HAP-1 (cell line): ENCODE data around the gene PNPLA5.
"Not testable (repeated sequence)": the region's sequence is repeated elsewhere in the genome, so short reads cannot be mapped to it uniquely, and the experiment has no call there.

Experiments used
- DNase-seq, 2 experiments: peaks; one replicate each; pipeline ENCODE4 v3.0.0-alpha.2; 2016 to 2020; ENCODE audit warnings: low spot score in 2 of 2
- H3K27me3 ChIP-seq: fragments of 250-450 bp; sonication (Bioruptor Pico); 2 replicates; pipeline ENCODE4 v1.5.1; 2020; ENCODE audit warnings: low read depth, mild to moderate bottlenecking, moderate library complexity
- H3K36me3 ChIP-seq: fragments of 250-450 bp; sonication (Bioruptor Pico); replicated peaks from 2 replicates; pipeline ENCODE4 v1.5.1; 2020; ENCODE audit warnings: mild to moderate bottlenecking
- H3K4me1 ChIP-seq: fragments of 250-450 bp; sonication (Bioruptor Pico); 2 replicates; pipeline ENCODE4 v1.5.1; 2020; ENCODE audit warnings: mild to moderate bottlenecking
- H3K4me3 ChIP-seq: fragments of 250-450 bp; sonication (Bioruptor Pico); 2 replicates; pipeline ENCODE4 v1.5.1; 2020; ENCODE audit warnings: mild to moderate bottlenecking, moderate library complexity
- H3K9me3 ChIP-seq: fragments of 250-450 bp; sonication (Bioruptor Pico); 2 replicates; pipeline ENCODE4 v1.5.1; 2020; ENCODE audit warnings: mild to moderate bottlenecking, moderate library complexity
- in situ Hi-C: fragments of 300-500 bp; cut with MboI; formaldehyde crosslinking; loops from 3 replicates; pipeline ENCODE4 v1.14.3; 2020; ENCODE audit warnings: low sequenced_read_pairs, inconsistent platforms, mixed read lengths

Gene PNPLA5

DNA sequence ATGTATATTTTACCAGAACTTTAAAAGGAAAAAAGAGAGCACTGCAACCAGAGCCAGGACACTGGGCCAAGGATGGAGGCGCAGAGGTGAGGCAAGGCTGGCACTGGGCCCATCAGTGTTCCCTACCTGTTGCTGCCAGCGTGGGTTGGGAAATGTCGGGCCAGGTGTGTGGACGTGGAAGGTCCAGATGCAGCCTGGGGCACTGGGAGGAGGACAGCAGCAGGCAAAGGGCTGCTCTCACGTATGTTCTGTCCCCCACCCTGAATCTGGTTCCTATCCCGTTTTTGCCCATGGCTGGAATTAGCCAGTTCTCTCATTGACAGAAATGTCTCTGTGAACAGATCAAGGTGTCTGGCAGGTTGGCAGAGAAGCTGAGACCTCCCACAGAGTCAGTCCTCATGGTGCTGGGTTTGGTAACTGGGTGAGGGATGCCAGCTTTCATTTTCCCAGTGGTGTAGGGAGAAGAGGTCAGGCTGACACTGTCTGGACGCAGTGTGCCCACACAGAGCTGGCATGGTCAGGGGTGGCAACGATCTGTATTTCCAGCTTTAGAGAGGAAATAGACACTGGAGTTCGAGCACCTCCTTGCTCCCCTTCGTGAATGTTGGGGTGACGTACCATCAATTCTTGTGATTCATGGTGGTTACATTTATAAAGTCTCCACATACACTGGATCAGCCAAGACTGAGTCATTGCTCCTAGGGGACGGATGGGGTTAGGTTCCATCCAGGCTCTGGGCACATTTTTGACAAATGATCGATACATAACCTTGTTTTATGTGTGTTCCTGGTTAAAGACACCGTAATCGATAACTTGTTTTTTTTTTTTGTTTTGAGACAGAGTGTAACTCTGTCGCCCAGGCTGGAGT is 27.5 kb upstream of the PNPLA5 start:
- no peaks in the 10 kb centered on the region for H3K36me3 ChIP-seq
- in situ Hi-C loops, result no loop called here
- no peaks in the 10 kb centered on the region for H3K27me3 ChIP-seq
- DNase-seq, result no peak
- no peaks in the 10 kb centered on the region for H3K9me3 ChIP-seq
- peaks cover 3% of the 10 kb centered on the region for H3K4me1 ChIP-seq
- no peak overlapping the region for H3K4me3 ChIP-seq

DNA sequence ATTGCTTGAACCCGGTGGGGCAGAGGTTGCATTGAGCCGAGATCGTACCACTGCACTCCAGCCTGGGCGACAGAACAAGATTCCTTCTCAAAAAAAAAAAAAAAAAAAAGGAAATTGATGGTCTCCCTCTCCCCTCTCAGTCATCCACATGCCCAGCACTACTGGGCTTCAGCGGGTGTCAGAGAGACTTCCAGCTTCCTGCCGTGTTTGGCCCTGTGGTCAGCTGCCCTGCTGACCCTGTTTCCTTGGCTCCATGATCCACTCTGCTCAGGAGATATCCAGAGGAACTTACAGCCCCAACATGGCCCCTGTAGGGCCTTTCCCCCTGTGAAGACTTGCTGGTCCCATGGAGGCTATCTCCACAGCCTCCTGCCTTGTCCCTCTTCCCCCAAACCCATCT is 25.7 kb upstream of the PNPLA5 start:
- Histone ChIP-seq H3K9me3 (no peaks in the 10 kb centered on the region), H3K4me3 (no peak overlapping the region), H3K27me3 (peaks cover 3% of the 10 kb centered on the region; the same call in 1 of the 2 replicates), H3K36me3 (no peaks in the 10 kb centered on the region), H3K4me1 (no peaks in the 10 kb centered on the region)
- DNase-seq, result no peak
- in situ Hi-C loops, result no loop called here

DNA sequence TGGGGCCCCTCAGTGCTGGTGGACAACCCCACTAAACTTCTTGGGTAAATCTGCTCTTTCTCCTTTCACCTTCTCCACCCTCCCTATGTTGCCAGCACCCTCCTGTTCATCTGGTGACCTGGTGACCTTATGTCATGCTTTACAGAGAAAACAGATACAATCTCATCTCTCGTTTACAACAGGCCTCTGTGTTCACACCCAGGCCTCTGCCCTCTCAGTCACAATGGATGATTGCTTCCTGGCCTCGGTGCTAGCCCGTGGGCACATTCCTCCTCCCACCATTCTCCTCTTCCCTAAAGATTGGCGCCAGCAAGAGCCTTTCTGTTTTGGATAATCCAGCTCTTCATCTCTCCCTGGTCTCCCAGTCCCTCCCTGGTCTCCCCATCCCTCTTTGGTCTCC is 19.5 kb upstream of the PNPLA5 start:
- no peak overlapping the region for H3K4me3 ChIP-seq
- H3K27me3 ChIP-seq, result peaks cover 15% of the 10 kb centered on the region
- in situ Hi-C loops, result no loop called here
- no peaks in the 10 kb centered on the region for H3K4me1 ChIP-seq
- H3K36me3 ChIP-seq, result no peaks in the 10 kb centered on the region
- no peak for DNase-seq
- no peaks in the 10 kb centered on the region for H3K9me3 ChIP-seq

DNA sequence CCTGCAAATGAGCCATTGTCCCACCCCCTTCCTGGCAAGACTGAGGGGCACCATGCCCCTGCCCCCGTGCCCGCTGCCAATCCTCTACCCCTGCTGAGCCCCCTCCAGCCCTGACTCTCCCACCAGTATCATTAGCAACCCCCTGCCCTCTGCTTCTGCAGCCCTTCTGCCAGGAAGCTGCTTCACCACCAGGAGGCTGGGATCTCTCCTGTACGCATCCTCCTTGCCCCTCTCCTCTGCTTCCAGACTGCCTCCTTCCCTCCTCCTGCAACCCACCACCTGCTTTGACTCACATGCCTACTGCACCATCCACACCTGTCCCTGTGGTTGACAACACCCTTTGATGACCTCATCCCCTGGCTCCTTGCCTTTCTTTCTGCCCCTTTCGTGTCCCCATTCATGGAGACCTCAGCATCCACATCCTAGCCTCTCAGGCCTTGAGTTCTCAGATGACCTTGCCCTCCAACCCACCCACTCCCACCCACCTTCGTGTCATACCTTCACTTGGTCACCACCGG is 18.4 kb upstream of the PNPLA5 start:
- no peak for DNase-seq
- H3K4me1 ChIP-seq, result no peaks in the 10 kb centered on the region
- no peaks in the 10 kb centered on the region for H3K9me3 ChIP-seq
- H3K36me3 ChIP-seq, result no peaks in the 10 kb centered on the region
- no peak overlapping the region for H3K4me3 ChIP-seq
- peaks cover 15% of the 10 kb centered on the region for H3K27me3 ChIP-seq
- in situ Hi-C loops, result no loop called here

DNA sequence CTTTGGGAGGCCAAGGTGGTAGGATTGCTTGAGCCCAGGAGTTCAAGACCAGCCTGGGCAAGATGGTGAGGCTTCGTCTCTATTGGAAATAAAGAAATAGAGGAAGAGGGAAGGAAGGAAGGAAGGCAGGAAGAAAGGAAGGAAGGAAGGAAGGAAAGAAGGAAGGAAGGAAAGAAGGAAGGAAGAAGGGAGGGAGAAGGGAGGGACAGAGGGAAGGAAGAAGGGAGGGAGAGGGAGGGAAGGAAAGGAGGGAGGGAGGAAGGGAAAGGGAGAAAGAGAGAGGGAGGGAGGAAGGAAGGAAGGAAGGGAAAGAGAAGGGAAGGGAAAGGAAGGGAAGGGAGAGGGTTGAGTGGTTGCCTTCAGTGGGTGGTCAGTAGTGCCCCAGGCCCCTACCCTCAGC is 17.9 kb upstream of the PNPLA5 start:
- Histone ChIP-seq H3K4me1 (no peaks in the 10 kb centered on the region), H3K4me3 (no peak overlapping the region), H3K9me3 (no peaks in the 10 kb centered on the region), H3K36me3 (no peaks in the 10 kb centered on the region), H3K27me3 (peaks cover 15% of the 10 kb centered on the region)
- in situ Hi-C loops, result no loop called here
- DNase-seq, result no peak

DNA sequence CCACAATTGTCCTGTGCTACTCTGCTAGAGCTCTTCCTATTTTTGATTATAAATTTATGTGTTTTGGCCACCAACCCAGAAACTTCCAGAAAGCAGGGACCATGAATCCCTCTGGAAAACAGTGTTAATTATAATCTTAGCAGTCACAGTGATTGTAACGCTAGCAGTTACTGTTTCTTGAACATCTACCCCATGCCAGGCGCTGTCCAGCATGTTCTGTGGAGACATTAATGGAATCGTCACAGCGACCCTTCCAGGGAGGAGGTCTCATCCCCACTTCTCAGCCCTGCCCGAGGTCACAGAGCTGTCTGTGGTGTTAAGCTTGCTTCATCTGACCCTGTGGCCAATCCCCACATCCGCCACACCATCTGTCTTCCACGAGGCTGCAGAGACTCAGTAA is 13.9 kb upstream of the PNPLA5 start:
- no peaks in the 10 kb centered on the region for H3K4me1 ChIP-seq
- H3K36me3 ChIP-seq, result no peaks in the 10 kb centered on the region
- H3K4me3 ChIP-seq, result no peak overlapping the region
- in situ Hi-C loops, result no loop called here
- no peak for DNase-seq
- no peaks in the 10 kb centered on the region for H3K9me3 ChIP-seq
- peaks cover 16% of the 10 kb centered on the region for H3K27me3 ChIP-seq

DNA sequence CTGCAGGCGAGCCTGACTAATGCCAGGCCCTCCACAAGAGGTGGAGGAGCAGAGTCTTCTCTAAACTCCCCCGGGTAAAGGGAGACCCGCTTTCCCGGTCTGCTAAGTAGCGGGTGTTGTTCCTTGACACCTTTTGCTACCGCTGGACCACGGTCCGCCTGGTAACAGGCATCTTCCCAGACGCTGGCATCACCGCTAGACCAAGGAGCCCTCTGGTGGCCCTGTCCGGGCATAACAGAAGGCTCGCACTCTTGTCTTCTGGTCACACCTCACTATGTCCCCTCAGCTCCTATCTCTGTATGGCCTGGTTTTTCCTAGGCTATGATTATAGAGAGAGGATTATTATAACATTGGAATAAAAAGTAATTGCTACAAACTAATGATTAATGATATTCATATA is 12.6 kb upstream of the PNPLA5 start:
- H3K9me3 ChIP-seq, H3K36me3 ChIP-seq, in situ Hi-C loops, H3K4me3 ChIP-seq, H3K4me1 ChIP-seq: not testable (repeated sequence)
- H3K27me3 ChIP-seq, result peaks cover 19% of the 10 kb centered on the region
- peak in 1 of 2 experiments; percentile 35 for DNase-seq

DNA sequence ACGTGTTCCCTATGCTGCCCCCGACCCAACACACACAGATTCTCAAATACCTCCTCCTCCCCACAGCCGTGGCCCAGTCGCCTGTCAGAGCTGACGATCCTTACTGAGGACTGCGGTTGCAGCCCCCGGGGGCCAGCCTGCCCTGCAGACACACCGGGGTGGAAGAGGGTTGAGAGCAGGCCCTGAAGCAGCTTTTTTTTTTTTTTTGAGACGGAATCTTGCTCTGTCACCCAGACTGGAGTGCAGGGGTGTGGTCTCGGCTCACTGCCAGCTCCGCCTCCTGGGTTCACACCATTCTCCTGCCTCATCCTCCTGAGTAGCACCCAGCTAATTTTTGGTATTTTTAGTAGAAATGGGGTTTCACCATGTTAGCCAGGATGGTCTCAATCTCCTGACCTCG is 11.2 kb upstream of the PNPLA5 start:
- H3K4me3 ChIP-seq, H3K36me3 ChIP-seq, H3K9me3 ChIP-seq, H3K4me1 ChIP-seq, DNase-seq, in situ Hi-C loops: not testable (repeated sequence)
- H3K27me3 ChIP-seq, result peaks cover 16% of the 10 kb centered on the region

DNA sequence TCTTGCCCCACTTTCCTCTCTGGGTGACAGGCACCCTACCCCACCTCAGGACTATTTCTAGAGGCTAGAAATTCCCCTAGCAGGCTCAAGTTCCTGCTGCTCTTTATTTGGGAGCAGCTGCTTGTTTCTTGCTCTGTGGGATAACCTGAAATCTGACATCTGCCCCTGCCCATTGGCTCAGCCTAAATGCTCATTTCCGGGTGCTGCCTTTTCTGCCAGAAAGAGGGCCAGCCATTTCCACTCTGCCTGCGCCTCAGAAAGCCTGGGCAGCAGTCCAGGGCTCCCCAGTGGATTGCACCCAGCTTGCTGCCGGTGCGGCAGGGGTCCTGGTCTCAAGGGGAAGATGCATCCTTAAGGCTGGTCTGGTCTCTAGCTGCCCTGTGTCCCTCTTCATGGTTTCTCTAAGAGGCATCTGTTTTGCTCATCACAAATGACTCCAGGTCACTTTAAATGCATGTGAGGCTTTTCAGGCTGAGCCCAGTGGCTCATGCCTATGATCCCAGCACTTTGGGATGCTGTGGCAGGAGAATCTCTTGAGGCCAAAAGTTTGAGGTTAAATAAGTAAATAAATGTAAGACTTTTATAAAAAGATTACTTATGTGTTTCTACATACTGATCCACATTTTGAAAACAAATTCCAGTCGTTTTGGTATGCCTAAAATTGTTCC is 10.3 kb upstream of the PNPLA5 start:
- H3K4me1 ChIP-seq, result no peaks in the 10 kb centered on the region
- no peaks in the 10 kb centered on the region for H3K9me3 ChIP-seq
- H3K27me3 ChIP-seq, result peaks cover 10% of the 10 kb centered on the region; the same call in 1 of the 2 replicates
- DNase-seq, result no peak
- no peak overlapping the region for H3K4me3 ChIP-seq
- in situ Hi-C loops, result no loop called here
- H3K36me3 ChIP-seq, result no peaks in the 10 kb centered on the region

DNA sequence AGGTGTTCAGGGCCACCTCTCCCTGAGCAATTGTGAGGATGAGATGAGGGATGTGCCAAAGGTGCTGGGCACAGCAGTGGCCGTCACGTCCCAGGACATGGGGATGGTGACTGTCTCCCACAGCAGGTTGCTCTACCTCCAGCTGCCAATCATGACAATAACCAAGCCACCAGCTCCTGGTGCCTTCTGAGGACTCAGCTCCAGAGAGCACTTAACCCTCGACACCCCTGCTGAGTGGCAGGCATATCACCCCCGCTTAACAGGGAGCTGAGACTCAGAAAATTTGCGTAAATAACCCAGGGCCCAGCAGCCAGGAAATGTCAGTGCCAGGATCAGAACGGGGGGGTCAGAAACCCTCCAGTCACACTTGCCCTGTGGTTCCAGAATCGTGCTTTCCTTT is 8.4 kb upstream of the PNPLA5 start:
- DNase-seq, result no peak
- Histone ChIP-seq H3K9me3 (no peaks in the 10 kb centered on the region), H3K4me3 (no peak overlapping the region), H3K27me3 (peaks cover 11% of the 10 kb centered on the region), H3K4me1 (no peaks in the 10 kb centered on the region), H3K36me3 (no peaks in the 10 kb centered on the region)
- in situ Hi-C loops, result no loop called here

DNA sequence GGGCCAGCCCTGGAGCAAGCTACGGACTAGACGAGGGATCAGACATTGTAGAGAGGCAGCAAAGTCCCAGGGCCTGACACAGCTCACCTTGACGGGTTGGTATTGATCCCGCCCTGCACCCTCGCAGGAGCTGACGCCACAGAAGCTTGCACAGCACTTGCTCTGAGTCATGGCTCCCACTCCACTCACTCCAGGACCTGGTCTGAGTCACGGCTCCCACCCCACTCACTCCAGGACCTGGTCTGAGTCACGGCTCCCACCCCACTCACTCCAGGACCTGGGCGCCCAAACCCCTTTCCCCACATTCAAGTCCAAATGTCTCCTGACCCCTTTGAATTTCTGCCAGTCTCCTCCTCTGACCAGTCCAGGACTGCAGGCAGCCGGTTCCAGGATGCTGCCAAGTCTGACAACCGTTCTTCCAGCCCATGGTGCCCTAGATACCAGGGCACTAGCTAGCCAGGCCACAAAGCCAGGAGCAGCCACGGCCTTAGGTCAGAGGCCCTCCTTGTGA is 6.0 kb upstream of the PNPLA5 start:
- in situ Hi-C loops, result no loop called here
- Histone ChIP-seq H3K4me3 (no peak overlapping the region), H3K36me3 (no peaks in the 10 kb centered on the region), H3K27me3 (peaks cover 19% of the 10 kb centered on the region), H3K9me3 (no peaks in the 10 kb centered on the region), H3K4me1 (no peaks in the 10 kb centered on the region)
- DNase-seq, result no peak

DNA sequence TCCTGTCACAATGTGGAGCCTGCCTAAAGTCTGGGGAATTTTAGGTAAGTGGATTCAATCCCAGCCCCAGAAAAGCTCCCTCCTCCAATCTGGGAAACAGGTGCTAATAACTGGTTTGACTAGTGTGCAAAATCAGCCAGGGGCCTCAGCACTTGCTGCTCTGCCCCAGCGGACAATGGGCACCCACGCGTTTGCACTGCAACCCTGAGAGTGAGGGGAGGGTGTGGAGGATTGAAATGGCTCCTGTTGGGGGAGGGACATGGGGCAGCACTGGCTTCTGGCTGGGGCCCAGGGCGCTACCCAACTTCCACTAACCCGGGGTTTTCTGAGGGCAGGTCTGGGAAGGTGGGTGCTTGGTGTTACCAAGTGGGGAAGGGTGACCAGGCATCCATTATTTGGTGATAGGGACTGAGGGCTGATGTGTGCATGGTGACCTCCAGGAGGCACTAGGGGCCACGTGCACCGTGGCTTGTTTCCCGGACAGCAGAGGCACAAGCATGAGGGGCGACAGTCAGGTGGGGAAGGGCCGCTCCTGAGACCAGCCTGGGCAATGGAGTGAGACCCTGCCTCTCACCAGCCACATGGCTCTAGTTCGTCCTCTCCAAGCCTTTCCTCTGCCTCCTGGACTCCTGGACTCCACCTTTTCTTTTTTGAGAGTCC is 4.3 kb upstream of the PNPLA5 start:
- Histone ChIP-seq H3K4me1 (no peaks in the 10 kb centered on the region), H3K27me3 (peaks cover 30% of the 10 kb centered on the region), H3K4me3 (no peak overlapping the region), H3K9me3 (no peaks in the 10 kb centered on the region), H3K36me3 (no peaks in the 10 kb centered on the region)
- DNase-seq, result no peak
- in situ Hi-C loops, result no loop called here

DNA sequence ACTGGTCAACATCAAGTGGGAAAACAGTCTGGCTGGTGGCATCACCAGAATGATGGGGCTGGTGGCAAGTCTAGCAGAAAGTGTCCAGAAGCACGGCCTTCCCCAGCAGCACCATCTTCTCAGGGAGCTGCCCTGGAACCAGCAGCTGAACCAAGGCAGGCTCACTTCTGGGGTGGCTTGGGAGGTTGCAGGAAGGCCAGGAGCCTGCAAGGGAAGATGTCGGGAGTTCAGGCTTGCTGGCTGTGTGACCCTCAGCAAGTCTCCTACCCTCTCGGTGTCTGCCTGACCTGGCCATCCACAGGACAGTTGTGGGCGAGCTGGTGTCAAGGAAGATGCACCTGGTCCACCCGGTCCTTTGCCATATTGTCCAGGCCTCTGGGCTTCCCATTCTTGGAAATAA is 2.3 kb upstream of the PNPLA5 start:
- Histone ChIP-seq H3K4me3 (no peak overlapping the region), H3K4me1 (no peaks in the 10 kb centered on the region), H3K9me3 (no peaks in the 10 kb centered on the region), H3K36me3 (no peaks in the 10 kb centered on the region), H3K27me3 (peaks cover 38% of the 10 kb centered on the region)
- in situ Hi-C loops, result no loop called here
- DNase-seq, result no peak

DNA sequence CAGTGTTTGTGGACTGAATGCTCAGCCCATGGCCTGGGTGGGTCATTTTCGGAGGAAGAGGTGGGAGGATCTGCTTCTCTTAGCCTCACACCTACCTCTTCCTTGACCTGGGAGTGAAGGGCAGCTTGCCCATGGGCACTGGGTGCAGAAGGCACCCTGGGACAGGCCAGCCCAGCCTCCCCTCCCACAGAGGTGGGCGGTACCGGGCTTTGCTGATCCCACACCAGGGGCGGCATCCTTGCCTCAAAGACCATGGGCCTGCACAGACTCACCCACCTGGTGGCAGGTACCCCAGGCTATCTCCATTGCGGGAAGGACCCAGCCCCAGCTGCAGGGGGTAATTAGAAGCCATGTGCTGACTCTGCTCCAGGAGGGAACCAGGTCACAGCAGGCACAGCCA is 1.5 kb upstream of the PNPLA5 start:
- Histone ChIP-seq H3K4me3 (no peak overlapping the region), H3K27me3 (peaks cover 35% of the 10 kb centered on the region), H3K9me3 (no peaks in the 10 kb centered on the region), H3K36me3 (no peaks in the 10 kb centered on the region), H3K4me1 (no peaks in the 10 kb centered on the region)
- in situ Hi-C loops, result no loop called here
- no peak for DNase-seq
